ENCODE results near the gene VCL. TPM values are rescaled to one million over a fixed set of nuclear protein-coding genes. Genes with fewer than 3 reads are reported as not detected.

VCL gene
- total RNA-seq, 1 experiment from 2014 or later, result 291 TPM

- WGBS (ENCODE audit: extremely low coverage, insufficient read length, low lambda C conversion rate), result no CpG with 5 or more reads among the region's 1 CpG
- no peak overlapping the region for H3K4me2 ChIP-seq (ENCODE audit: insufficient read depth, insufficient read length, low read length)
- no peak overlapping the region for H2BK20ac ChIP-seq (ENCODE audit: low read depth, low read length, poor library complexity, severe bottlenecking)
- H3K79me1 ChIP-seq (ENCODE audit: insufficient read depth, low read depth, low read length, poor library complexity, severe bottlenecking), result no peaks in the 10 kb centered on the region
- H3K79me2 ChIP-seq (ENCODE audit: insufficient read depth, low read length), result peaks cover 58% of the 10 kb centered on the region; the same call in 1 of the 2 replicates
- H3K9ac ChIP-seq (ENCODE audit: extremely low read depth, insufficient read length, low read length), result no peak overlapping the region
- H2BK15ac ChIP-seq (ENCODE audit: low read depth, low read length), result no peak overlapping the region
- no peaks in the 10 kb centered on the region for H3K23me2 ChIP-seq (ENCODE audit: insufficient read length, low read depth, low read length, poor library complexity, severe bottlenecking)
- Mint-ChIP-seq H3K27ac (peak overlapping the region in 2 of 3 experiments; percentile 4 to 88; a peak in 3 of 7 replicates), H3K36me3 (ENCODE audit: insufficient read depth in 1 of 3, low read depth in 3 of 3) (peaks cover 22 to 52% (median 38%) of the 10 kb centered on the region in 3 experiments), H3K4me3 (no peak overlapping the region), H3K4me1 (peaks cover 24 to 44% of the 10 kb centered on the region in 2 experiments), H3K9me3 (no peaks in the 10 kb centered on the region), H3K27me3 (ENCODE audit: low read depth) (no peaks in the 10 kb centered on the region; the same call in 1 of the 2 replicates)
- H2BK12ac ChIP-seq (ENCODE audit: insufficient read length, low read depth, low read length), result no peak overlapping the region
- no peak overlapping the region for H2BK120ac ChIP-seq (ENCODE audit: low read depth, low read length, poor library complexity, severe bottlenecking)
- H3K4me1 ChIP-seq (ENCODE audit: insufficient read depth, low read length), result no peaks in the 10 kb centered on the region; the same call in 1 of the 2 replicates
- H3K14ac ChIP-seq (ENCODE audit: insufficient read depth, low read length), result no peak overlapping the region
- H3K27ac ChIP-seq (ENCODE audit: insufficient read length, low read depth, low read length), result no peak overlapping the region
- no peaks in the 10 kb centered on the region for H3K27me3 ChIP-seq (ENCODE audit: insufficient read depth, low read length)
- H2AK5ac ChIP-seq (ENCODE audit: insufficient read length, low read length), result no peak overlapping the region
- no peak overlapping the region for H3K23ac ChIP-seq (ENCODE audit: insufficient read length, low read depth, low read length)
- no peak overlapping the region for H3K18ac ChIP-seq (ENCODE audit: insufficient read length, low read depth, low read length)
- no peak overlapping the region for H4K5ac ChIP-seq (ENCODE audit: insufficient read length, low read depth, low read length)
- no peaks in the 10 kb centered on the region for H4K20me1 ChIP-seq (ENCODE audit: control insufficient read depth, insufficient read depth, insufficient read length)
- H3K56ac ChIP-seq (ENCODE audit: insufficient read length, low read depth, low read length), result no peak overlapping the region
- H3K9me3 ChIP-seq (ENCODE audit: control insufficient read depth, low read depth, low read length), result no peaks in the 10 kb centered on the region
- H3T11ph ChIP-seq (ENCODE audit: low read length), result no peak overlapping the region
- TF ChIP-seq, protein P1, sequence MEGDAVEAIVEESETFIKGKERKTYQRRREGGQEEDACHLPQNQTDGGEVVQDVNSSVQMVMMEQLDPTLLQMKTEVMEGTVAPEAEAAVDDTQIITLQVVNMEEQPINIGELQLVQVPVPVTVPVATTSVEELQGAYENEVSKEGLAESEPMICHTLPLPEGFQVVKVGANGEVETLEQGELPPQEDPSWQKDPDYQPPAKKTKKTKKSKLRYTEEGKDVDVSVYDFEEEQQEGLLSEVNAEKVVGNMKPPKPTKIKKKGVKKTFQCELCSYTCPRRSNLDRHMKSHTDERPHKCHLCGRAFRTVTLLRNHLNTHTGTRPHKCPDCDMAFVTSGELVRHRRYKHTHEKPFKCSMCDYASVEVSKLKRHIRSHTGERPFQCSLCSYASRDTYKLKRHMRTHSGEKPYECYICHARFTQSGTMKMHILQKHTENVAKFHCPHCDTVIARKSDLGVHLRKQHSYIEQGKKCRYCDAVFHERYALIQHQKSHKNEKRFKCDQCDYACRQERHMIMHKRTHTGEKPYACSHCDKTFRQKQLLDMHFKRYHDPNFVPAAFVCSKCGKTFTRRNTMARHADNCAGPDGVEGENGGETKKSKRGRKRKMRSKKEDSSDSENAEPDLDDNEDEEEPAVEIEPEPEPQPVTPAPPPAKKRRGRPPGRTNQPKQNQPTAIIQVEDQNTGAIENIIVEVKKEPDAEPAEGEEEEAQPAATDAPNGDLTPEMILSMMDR (conservative IDR thresholded peaks at IDR 0.05), result no peak
- H3K4ac ChIP-seq (ENCODE audit: low read depth, low read length), result no peak overlapping the region
- DNase-seq, result no peak
- H4K8ac ChIP-seq (replicated peaks; ENCODE audit: insufficient read length, low read depth, low read length), result no peak overlapping the region
- H2AFZ ChIP-seq (ENCODE audit: low read length), result no peak overlapping the region
- no peak overlapping the region for H4K91ac ChIP-seq (ENCODE audit: insufficient read length, low read depth, low read length)
- no peak overlapping the region for H2BK5ac ChIP-seq (ENCODE audit: insufficient read length, low read length)
These were observed 13.9 kb downstream of the VCL start for GRCh38 chr10:74011770-74012169.

Data from H9 (cell line).